K562 (cell line): Measurements from ENCODE around the gene WDR91. TPM values are rescaled to one million over a fixed set of nuclear protein-coding genes. Genes with fewer than 3 reads are reported as not detected.
A peak's percentile ranks its signal among the peaks of the same experiment; 100 is the strongest.

ENCODE experiments used
- ASH1L ChIP-seq: fragments of 450-650 bp; IDR thresholded peaks from 2 replicates; pipeline ENCODE4 v1.6.1; 2018; ENCODE audit warnings: borderline replicate concordance, mild to moderate bottlenecking, low read depth; ENCODE audit not compliant: partially characterized antibody
- FOXK2 ChIP-seq, 2 experiments: fragments of 450-650 bp; IDR thresholded peaks in 1 of 2; conservative IDR thresholded peaks in 1 of 2; 2 replicates each; pipeline ENCODE4 v1.6.1; 2016; ENCODE audit warnings: low read depth in 2 of 2, mild to moderate bottlenecking in 1 of 2
- GABPB1 ChIP-seq: sonication (generic); formaldehyde crosslinking; IDR thresholded peaks from 2 replicates; pipeline ENCODE4 v1.8.0; 2022; ENCODE audit warnings: mild to moderate bottlenecking, missing genetic modification reagents
- HDGF ChIP-seq: fragments of 450-650 bp; IDR thresholded peaks from 2 replicates; pipeline ENCODE4 v1.6.1; 2016
- JUND ChIP-seq, 2 experiments: IDR thresholded peaks; 2 replicates in 1 of 2; 3 replicates in 1 of 2; pipeline ENCODE4 v1.6.1; 2011; ENCODE audit warnings: borderline replicate concordance in 2 of 2, low read depth in 2 of 2, low read length in 2 of 2, improper control_type of control experiment in 1 of 2, missing biosample characterization in 1 of 2, missing genetic modification characterization in 1 of 2, missing genetic modification reagents in 1 of 2
- MCM2 ChIP-seq: fragments of 450-650 bp; IDR thresholded peaks from 2 replicates; pipeline ENCODE4 v1.6.1; 2017; ENCODE audit warnings: low read depth, mild to moderate bottlenecking
- MTA3 ChIP-seq: fragments of 450-650 bp; formaldehyde crosslinking; IDR thresholded peaks from 2 replicates; pipeline ENCODE4 v1.6.1; 2017; ENCODE audit warnings: mild to moderate bottlenecking, borderline replicate concordance
- NBN ChIP-seq: fragments of 450-650 bp; IDR thresholded peaks from 2 replicates; pipeline ENCODE4 v1.6.1; 2016; ENCODE audit warnings: low read depth, mild to moderate bottlenecking
- SP2 ChIP-seq: IDR thresholded peaks from 2 replicates; pipeline ENCODE4 v1.6.1; 2011; ENCODE audit warnings: mild to moderate bottlenecking, low read depth, low read length, moderate library complexity; ENCODE audit not compliant: poor library complexity, severe bottlenecking; ENCODE audit errors: extremely low read depth
- ZBTB17 ChIP-seq: fragments of 450-650 bp; formaldehyde crosslinking; IDR thresholded peaks from 2 replicates; pipeline ENCODE4 v1.4.0; 2020; ENCODE audit warnings: mild to moderate bottlenecking
- ZNF143 ChIP-seq: sonication (generic); formaldehyde crosslinking; IDR thresholded peaks from 2 replicates; pipeline ENCODE4 v1.9.0; 2022; ENCODE audit warnings: mild to moderate bottlenecking, missing genetic modification reagents
- ZNF165 ChIP-seq: fragments of 250-450 bp; sonication (Bioruptor Pico); IDR thresholded peaks from 2 replicates; pipeline ENCODE4 v1.4.0; 2020; ENCODE audit warnings: borderline replicate concordance
- ZNF444 ChIP-seq: fragments of 250-450 bp; sonication (Bioruptor Pico); IDR thresholded peaks from 2 replicates; pipeline ENCODE4 v1.4.0; 2020; ENCODE audit warnings: mild to moderate bottlenecking, moderate library complexity
- ZNF778 ChIP-seq: fragments of 450-650 bp; formaldehyde crosslinking; IDR thresholded peaks from 2 replicates; pipeline ENCODE4 v1.4.0; 2020; ENCODE audit warnings: mild to moderate bottlenecking, moderate library complexity
- ZNF780A ChIP-seq: fragments of 250-450 bp; sonication (Bioruptor Pico); IDR thresholded peaks from 2 replicates; pipeline ENCODE4 v1.5.0; 2021; ENCODE audit warnings: mild to moderate bottlenecking
- polyA plus RNA-seq, 8 experiments: library from polyadenylated mRNA; depleted of rRNA in 4 of 8; stranded (reverse) in 5 of 8; unstranded in 3 of 8; fragments of >200 nt; fragmentation: Nextera tagmentation in 2 of 8; fragmentation: Illumina TruSeq in 1 of 8; extraction: Ambion mirVana in 2 of 8; extraction: Trizol in 1 of 8; gene quantifications; 2 replicates each; pipeline versions ENCODE4 v1.2.1 to v1.2.3, GENCODE V29; 2011 to 2014; ENCODE audit warnings: inconsistent platforms in 1 of 8, missing spikeins in 1 of 8
- total RNA-seq, 7 experiments: library from RNA; depleted of rRNA in 6 of 7; stranded (reverse); fragments of >200 nt in 6 of 7; fragmentation: Illumina TruSeq in 2 of 7; extraction: Trizol in 2 of 7; gene quantifications; 2 replicates each; pipeline versions ENCODE4 v1.2.1 to v1.2.3, GENCODE V29; 2011 to 2021; ENCODE audit warnings: low replicate concordance in 1 of 7
- TF ChIP-seq, protein P1 (sequence below): fragments of 250-450 bp; sonication (Bioruptor Pico); IDR thresholded peaks from 2 replicates; pipeline ENCODE4 v1.8.0; 2021; ENCODE audit warnings: mild to moderate bottlenecking, moderate library complexity
- TF ChIP-seq, protein P2 (sequence below): fragments of 250-450 bp; sonication (Bioruptor Pico); IDR thresholded peaks from 2 replicates; pipeline ENCODE4 v1.8.0; 2021; ENCODE audit warnings: borderline replicate concordance, mild to moderate bottlenecking, moderate library complexity; ENCODE audit not compliant: poor library complexity, severe bottlenecking
- TF ChIP-seq, protein P3 (sequence below): fragments of 450-650 bp; IDR thresholded peaks from 2 replicates; pipeline ENCODE4 v1.6.1; 2017; ENCODE audit warnings: mild to moderate bottlenecking, moderate library complexity
- TF ChIP-seq, protein P4 (sequence below): fragments of 250-450 bp; sonication (Bioruptor Pico); IDR thresholded peaks from 2 replicates; pipeline ENCODE4 v1.4.0; 2020; ENCODE audit warnings: borderline replicate concordance
- TF ChIP-seq, protein P5 (sequence below): fragments of 450-650 bp; IDR thresholded peaks from 2 replicates; pipeline ENCODE4 v1.6.1; 2016; ENCODE audit warnings: mild to moderate bottlenecking

Gene WDR91
- total and polyA plus RNA-seq, 9 of the 15 experiments (the other 6 are each of a cell fraction or from before 2014, with no cell fraction given): 1.9 to 18.2 (median 9.8) TPM

DNA sequence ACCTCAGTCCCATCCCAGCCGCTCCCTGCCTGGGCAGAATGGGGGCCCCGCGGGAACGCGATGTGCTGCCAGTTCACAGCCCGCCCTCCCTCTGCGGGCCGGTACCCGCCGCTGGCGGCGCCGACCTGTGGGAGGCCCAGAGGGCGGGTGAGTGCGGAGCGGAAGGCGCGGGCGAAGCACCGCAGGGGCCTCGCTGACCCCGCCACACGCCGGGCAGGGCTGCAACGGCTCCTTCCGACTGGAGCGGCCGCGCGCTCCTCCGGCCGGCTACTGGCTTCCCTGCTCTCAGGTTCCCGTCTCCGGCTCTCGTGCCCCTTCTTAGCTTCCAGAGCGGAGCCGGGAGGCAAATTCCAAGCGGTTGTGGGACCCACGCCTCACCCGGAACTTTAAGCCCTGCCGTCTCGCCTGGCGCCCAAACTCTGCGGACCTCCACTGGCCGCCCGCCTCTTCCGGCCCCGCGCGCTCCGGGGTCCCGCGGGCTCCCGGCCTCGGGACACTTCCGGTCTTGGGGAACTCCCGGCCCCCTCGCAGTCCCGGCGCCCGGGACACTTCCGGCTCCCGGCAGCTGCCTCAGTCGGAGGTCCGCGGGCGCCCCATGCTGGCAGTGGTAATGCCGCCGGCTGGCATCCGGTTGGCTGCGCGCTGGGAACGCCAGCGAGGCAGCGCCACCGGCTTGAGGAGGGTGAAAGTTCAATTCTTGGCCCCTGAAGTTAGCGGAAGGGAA lies 40.9 kb downstream of the WDR91 start, which contains the start of gene CYREN (continued):
- TF ChIP-seq, protein P1, sequence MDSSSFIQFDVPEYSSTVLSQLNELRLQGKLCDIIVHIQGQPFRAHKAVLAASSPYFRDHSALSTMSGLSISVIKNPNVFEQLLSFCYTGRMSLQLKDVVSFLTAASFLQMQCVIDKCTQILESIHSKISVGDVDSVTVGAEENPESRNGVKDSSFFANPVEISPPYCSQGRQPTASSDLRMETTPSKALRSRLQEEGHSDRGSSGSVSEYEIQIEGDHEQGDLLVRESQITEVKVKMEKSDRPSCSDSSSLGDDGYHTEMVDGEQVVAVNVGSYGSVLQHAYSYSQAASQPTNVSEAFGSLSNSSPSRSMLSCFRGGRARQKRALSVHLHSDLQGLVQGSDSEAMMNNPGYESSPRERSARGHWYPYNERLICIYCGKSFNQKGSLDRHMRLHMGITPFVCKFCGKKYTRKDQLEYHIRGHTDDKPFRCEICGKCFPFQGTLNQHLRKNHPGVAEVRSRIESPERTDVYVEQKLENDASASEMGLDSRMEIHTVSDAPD (CRISPR knock-in tag): no peak
- no peak for TF ChIP-seq HDGF
- TF ChIP-seq ZNF143 (CRISPR knock-in tag): peak; percentile 54; the same call in 1 of the 2 replicates
- peak; percentile 97; the same call in 1 of the 2 replicates for TF ChIP-seq MTA3
- TF ChIP-seq GABPB1 (CRISPR knock-in tag): peak; percentile 100
- no peak; the same call in none of the 2 replicates for TF ChIP-seq ZBTB17 (CRISPR knock-in tag)
- no peak for TF ChIP-seq ZNF780A
- TF ChIP-seq ZNF165: peak; percentile 41; the same call in 1 of the 2 replicates
- TF ChIP-seq, protein P2, sequence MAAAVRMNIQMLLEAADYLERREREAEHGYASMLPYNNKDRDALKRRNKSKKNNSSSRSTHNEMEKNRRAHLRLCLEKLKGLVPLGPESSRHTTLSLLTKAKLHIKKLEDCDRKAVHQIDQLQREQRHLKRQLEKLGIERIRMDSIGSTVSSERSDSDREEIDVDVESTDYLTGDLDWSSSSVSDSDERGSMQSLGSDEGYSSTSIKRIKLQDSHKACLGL: no peak
- TF ChIP-seq MCM2: no peak
- TF ChIP-seq, protein P3, sequence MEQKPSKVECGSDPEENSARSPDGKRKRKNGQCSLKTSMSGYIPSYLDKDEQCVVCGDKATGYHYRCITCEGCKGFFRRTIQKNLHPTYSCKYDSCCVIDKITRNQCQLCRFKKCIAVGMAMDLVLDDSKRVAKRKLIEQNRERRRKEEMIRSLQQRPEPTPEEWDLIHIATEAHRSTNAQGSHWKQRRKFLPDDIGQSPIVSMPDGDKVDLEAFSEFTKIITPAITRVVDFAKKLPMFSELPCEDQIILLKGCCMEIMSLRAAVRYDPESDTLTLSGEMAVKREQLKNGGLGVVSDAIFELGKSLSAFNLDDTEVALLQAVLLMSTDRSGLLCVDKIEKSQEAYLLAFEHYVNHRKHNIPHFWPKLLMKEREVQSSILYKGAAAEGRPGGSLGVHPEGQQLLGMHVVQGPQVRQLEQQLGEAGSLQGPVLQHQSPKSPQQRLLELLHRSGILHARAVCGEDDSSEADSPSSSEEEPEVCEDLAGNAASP: no peak
- TF ChIP-seq JUND (IDR thresholded peaks at IDR 0.05; ENCODE audit: borderline replicate concordance, low read depth, low read length): peak; percentile 79
- TF ChIP-seq JUND (tag; IDR thresholded peaks at IDR 0.05; ENCODE audit: borderline replicate concordance, low read depth, low read length): peak; percentile 39; the same call in 1 of the 3 replicates
- peak; percentile 68 for TF ChIP-seq NBN
- no peak for TF ChIP-seq ZNF444
- no peak for TF ChIP-seq SP2
- TF ChIP-seq, protein P4, sequence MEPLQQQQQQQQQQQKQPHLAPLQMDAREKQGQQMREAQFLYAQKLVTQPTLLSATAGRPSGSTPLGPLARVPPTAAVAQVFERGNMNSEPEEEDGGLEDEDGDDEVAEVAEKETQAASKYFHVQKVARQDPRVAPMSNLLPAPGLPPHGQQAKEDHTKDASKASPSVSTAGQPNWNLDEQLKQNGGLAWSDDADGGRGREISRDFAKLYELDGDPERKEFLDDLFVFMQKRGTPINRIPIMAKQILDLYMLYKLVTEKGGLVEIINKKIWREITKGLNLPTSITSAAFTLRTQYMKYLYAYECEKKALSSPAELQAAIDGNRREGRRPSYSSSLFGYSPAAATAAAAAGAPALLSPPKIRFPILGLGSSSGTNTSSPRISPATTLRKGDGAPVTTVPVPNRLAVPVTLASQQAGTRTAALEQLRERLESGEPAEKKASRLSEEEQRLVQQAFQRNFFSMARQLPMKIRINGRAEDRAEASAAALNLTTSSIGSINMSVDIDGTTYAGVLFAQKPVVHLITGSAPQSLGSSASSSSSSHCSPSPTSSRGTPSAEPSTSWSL (CRISPR knock-in tag): no peak
- TF ChIP-seq, protein P5, sequence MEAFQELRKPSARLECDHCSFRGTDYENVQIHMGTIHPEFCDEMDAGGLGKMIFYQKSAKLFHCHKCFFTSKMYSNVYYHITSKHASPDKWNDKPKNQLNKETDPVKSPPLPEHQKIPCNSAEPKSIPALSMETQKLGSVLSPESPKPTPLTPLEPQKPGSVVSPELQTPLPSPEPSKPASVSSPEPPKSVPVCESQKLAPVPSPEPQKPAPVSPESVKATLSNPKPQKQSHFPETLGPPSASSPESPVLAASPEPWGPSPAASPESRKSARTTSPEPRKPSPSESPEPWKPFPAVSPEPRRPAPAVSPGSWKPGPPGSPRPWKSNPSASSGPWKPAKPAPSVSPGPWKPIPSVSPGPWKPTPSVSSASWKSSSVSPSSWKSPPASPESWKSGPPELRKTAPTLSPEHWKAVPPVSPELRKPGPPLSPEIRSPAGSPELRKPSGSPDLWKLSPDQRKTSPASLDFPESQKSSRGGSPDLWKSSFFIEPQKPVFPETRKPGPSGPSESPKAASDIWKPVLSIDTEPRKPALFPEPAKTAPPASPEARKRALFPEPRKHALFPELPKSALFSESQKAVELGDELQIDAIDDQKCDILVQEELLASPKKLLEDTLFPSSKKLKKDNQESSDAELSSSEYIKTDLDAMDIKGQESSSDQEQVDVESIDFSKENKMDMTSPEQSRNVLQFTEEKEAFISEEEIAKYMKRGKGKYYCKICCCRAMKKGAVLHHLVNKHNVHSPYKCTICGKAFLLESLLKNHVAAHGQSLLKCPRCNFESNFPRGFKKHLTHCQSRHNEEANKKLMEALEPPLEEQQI: peak; percentile 89
- peak; percentile 39 to 84; a peak in 3 of 4 replicates for TF ChIP-seq FOXK2 (conservative IDR thresholded peaks at IDR 0.05 in 1 of 2, IDR thresholded peaks at IDR 0.05 in 1 of 2; ENCODE audit: low read depth in 2 of 2)
- TF ChIP-seq ASH1L: no peak
- TF ChIP-seq ZNF778: no peak
